ENCODE data around the gene RAD17.
"Not testable (repeated sequence)": the region's sequence is repeated elsewhere in the genome, so short reads cannot be mapped to it uniquely, and the experiment has no call there.

The RAD17 gene, protein sequence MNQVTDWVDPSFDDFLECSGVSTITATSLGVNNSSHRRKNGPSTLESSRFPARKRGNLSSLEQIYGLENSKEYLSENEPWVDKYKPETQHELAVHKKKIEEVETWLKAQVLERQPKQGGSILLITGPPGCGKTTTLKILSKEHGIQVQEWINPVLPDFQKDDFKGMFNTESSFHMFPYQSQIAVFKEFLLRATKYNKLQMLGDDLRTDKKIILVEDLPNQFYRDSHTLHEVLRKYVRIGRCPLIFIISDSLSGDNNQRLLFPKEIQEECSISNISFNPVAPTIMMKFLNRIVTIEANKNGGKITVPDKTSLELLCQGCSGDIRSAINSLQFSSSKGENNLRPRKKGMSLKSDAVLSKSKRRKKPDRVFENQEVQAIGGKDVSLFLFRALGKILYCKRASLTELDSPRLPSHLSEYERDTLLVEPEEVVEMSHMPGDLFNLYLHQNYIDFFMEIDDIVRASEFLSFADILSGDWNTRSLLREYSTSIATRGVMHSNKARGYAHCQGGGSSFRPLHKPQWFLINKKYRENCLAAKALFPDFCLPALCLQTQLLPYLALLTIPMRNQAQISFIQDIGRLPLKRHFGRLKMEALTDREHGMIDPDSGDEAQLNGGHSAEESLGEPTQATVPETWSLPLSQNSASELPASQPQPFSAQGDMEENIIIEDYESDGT

DNA sequence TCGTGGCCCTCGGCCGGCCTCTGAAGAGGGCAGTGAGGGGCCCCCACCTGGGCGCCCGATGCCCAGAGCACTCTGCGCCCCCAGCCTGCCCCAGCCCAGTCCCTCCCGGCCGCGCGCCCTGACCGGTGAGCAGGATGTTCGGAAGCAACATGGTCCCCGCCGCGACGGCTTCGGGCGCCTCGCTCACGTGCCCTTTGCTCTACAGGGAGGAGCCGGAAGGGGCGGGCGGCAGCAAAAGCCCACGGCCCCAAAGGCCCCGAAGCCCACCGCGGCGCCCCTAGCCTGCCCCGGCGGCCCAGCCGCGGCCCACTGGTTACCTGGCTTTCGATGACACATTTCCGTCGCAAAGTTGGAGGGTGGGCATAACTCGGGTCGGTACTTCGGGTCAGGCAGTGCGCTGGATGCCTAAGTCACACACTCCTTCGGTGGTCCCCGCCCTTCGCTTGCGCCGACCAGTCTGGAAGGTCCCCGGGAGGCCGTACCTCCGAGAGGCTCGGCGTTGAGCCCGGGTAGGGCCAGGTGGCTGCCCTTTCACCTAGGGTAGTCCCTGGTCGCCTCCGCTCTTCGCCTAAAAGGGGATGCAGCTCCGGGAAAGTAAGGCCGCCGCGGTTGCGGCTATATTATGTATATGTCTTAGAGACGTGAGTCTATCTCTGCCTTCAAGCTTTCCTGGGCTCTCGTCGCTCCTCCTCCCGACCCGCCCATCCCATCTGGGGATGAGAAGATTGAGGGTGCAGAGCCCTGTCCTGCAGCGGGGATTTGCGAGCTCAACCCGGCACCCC, at the start of gene RAD17, which contains the start of the genes AK6 and TAF9:
Gene RAD17, plus strand, starts transcription at position 479 of the 782 bp plus-strand sequence. CDS start 2,391 bp downstream, outside the sequence.
Gene AK6, minus strand, starts transcription at position 181 of the 782 bp plus-strand sequence. Its CDS starts 30 bp downstream, at position 151.
Gene TAF9, minus strand, starts transcription at position 181 of the 782 bp plus-strand sequence. CDS start 3,783 bp downstream, outside the sequence.
- peak; percentile 70 for DNase-seq

DNA sequence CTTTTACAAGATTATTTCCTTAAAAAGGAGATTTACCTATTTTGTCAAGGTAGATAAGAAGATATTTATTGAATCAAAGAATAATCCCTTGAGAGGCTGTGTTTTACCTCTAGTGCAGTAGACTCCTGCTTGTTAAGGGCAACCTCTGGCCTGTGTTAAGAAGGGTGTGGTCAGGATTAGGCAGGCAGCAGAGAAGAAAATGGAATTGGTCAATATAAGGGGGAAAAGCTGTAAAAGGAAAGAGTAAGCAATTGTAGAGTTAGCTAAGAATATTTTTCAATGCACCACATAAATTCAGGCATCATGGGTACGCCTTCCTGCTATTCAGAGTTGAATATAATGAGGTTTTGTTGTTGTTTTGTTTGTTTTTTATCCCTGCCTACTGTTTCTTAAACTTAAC, 43.3 kb upstream of the RAD17 start:
- no peak for DNase-seq

DNA sequence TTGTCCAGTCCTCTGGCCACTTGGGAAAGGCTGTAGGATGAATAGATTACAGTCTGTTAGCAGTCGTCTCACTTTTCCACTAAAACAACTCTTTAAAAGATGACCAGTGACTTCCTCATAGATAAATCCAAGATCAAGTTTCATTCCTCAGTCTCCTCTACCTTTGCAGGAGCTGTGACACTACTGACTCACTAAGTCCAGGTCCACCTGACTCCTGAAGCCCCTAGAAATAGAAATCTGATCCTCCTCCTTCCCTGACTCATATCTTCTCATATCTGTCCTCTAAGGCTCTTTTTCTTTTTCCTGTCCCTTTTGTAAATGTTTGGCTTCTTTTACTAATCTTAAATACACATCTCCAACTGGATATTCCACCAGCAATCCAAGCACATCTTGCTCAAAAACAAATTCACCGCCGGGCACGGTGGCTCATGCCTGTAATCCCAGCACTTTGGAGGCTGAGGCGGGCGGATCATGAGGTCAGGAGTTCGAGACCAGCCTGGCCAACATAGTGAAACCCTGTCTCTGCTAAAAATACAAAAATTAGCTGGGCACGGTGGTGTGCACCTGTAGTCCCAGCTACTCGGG, 39.6 kb upstream of the RAD17 start:
- DNase-seq = no peak

DNA sequence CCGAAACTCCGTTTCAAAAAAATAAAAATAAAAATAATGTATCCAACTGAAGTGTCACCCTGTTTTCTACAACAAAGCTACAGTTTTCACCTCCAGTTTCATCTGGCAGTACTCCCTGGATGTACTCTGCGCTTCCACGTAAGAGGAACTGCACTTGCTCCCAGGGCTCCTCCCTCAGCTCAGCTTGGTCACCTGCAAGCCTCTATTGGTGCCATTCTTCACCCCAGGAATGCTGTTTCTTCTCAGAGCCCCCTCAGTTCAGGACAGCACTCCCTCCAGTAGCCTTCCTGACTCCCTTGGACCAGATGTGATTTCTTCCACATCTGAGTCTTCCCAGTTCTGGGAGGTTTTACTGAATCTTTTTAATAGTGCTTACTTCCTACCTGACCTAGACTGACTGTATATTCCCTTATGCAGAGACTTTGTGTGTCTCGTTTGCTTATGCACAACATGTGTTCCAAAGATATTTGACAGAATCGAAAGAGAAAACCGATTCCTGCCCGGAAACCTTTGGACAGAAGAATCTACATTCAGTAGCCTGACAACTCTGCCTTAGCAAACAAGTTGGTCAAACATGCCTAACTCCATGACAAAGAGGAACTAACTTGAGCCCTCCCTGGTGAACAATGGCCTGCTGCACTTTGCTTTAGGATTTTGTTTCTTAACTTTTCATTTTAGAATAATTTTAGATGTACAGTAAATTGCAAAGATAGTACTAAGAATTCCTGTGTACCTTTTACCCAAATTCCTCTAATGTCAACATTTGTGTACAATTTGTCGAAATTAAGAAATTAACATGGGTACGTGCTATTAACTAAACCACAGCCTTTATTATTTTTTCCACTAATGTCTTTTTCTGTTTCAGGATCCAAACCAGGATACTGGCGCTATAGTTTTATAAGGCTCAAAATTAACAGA, 37.8 kb upstream of the RAD17 start:
- no peak for DNase-seq

DNA sequence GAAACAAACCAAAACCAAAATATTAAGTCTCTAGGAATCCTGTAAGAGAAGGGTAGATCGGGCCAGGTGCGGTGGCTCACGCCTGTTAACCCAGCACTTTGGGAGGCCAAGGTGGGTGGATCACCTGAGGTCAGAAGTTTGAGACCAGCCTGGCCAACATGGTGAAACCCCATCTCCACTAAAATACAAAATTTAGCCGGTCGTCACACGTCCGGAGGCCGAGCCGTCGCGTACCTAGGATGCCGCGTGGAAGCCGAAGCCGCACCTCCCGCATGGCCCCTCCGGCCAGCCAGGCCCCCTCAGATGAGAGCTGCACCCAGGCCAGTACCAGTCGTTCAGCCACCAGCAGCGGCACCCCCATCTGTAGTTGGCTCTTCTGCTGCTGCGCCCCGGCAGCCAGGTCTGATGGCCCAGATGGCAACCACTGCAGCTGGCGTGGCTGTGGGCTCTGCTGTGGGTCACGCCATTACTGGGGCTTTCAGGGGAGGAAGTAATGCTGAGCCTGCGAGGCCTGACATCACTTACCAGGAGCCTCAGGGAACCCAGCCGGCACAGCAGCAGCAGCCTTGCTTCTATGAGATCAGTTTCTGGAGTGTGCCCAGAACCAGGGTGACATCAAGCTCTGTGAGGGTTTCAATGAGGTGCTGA, 35.8 kb upstream of the RAD17 start:
- not testable (repeated sequence) for DNase-seq

DNA sequence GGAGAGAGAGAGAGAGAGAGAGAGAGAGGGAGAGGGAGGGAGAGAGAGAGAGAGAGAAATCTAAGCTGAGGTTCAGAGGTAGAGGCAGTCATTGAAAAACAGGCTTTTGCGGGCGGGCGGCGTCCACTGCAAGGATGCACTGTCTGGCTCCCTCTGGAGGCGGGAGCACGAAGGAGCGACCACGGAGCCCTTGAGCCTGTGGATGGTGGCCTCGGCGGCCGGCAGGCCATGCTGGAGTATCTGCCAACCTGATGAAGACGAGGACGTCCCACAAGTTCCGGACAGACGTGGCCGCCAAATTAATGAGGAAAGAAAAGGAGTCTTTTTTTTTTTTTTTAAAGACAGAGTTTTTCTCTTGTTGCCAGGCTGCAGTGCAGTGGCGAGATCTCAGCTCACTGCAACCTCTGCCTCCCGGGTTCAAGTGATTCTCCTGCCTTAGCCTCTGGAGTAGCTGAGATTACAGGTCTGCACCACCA, 34.8 kb upstream of the RAD17 start:
- DNase-seq = peak; percentile 4

DNA sequence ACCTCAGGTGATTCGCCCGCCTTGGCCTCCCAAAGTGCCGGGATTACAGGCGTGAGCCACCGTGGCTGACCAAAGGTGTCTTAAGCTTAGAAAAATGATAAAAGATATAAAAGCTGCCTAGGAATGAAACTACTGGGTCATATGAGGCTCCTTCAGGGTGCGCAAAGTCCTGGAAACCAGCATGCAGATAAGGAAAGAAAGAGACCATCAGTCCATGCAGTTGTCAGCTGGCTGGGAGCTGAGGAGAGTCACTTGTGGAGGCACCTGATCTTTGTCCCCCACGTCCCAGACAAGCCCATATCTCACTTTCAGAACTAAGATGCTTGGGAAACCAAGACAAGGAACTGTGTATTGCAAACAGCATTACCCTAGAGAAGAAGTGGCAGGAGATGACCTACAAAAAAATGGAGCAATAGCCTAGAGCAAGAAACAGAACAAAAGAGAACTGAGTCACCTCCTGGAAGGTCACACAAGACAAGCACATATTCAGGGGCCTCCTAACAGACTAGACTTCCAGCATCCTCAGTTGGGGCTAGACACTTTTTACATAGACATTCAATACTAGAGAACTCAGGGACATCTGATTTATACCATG, 34.2 kb upstream of the RAD17 start:
- DNase-seq = no peak

DNA sequence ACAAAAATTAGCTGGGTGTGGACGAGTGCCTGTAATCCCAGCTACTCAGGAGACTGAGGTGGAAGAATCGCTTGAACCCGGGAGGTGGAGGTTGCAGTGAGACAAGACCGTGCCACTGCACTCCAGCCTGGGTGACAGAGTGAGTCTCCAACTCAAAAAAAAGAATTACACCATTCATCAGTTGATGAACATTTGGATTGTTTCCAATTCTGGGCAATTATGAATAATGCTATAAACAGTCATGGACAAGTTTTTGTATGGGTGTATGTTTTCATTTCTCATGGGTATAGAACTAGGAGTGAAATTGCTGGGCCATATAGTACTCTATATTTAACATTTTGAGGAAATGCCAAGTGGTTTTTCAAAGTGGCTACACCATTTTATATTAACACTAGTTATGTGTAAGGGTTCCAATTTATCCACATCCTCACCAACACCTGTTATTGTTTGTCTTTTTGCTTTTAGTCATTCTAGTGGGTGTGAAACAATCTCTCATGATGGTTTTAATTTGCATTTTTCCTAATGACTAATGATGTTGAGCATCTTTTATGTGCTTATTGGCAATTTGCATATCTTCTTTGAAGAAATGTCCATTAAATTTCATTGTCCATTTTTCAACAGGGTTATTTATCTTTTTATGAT, 28.0 kb upstream of the RAD17 start:
- DNase-seq = no peak

DNA sequence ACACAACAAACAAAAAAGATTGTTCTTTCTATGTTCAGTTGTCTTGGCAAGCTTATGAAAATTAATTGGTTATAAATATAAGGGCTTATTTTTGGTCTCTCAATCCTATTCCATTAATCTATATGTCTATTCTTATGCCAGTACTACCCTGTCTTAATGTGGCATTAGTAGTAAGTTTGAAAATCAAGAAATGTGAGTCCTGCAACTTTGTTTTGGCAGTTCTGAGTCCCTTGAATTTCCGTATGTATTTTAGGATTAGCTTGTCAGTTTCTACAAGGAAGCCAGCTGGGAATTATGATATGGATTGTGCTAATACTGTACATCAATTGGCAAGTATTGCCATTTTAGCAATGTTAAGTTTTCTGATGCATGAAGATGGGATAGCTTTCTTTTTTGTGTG, 26.5 kb upstream of the RAD17 start:
- DNase-seq = no peak

DNA sequence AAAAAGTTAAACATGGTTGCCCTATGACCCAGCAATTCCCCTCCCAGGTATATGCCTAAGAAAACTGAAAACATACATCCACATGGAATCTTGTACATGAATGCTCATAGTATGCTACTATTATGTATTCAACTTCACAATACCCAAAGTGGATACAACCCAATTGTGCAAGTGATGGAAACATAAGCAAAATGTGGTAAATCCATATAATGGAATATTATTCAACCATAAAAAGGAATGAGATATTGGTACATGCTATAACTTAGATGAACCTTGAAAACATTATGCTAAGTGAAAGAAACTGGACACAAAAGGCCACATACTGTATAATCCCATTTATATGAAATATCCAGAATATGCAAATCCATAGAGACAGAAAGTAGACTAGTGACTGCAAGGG, 19.0 kb upstream of the RAD17 start:
- DNase-seq = no peak

DNA sequence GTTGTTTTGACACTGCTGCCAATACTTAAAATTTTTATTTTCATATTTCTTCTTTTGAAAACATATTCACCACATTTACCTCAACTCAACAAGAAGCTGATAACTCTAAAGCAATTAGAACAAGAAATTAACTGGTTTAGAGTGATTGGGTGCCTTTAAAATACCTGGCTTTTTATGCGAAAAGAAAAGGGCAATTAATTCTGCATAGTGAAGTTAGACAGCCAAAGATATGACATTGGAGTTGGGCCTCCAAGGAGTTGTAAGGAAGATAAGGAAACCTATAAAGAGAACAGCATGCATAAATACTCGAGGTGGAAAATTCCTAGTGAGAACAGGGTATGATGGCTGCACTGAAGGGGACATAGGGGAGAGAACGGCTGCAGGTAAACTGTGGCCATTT, 9.9 kb upstream of the RAD17 start:
- DNase-seq = no peak

DNA sequence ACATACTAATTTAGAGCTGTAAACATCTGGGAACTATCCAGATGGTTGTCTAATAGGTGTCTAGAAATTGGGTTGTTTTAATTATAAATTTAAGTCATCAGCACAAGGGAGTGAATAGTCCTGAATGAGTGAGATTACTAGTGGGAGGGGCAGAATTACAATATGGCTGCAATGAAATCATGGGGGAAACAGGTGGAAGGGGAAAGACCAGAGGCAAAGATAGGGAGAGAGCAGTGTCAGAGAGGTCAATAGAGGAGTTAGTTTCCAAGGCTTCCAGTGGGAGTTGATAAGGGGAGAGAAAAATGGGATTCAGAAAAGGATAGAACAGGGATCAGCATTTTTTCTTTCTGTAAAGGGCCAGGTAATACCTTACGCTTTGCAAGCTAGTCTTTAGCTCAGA, 9.2 kb upstream of the RAD17 start:
- no peak for DNase-seq

DNA sequence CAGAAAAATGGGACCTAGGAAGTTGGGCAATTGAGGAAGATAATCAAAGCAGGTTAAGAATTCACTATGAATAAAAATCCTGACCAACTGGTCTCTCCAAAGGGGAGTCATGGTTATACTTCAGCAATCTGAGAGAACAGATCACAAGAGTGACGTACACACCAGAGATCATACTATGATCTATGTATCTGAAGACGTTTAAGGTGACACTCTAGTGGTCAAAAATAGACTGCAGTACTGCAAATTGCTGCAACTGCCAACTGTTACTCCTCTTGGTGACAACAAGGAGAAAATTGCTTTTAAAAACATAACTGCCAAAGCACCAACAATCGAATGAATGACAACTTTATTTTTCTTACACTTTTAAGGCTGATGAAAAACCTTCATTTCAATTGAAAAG, 5.2 kb upstream of the RAD17 start:
- DNase-seq = no peak

DNA sequence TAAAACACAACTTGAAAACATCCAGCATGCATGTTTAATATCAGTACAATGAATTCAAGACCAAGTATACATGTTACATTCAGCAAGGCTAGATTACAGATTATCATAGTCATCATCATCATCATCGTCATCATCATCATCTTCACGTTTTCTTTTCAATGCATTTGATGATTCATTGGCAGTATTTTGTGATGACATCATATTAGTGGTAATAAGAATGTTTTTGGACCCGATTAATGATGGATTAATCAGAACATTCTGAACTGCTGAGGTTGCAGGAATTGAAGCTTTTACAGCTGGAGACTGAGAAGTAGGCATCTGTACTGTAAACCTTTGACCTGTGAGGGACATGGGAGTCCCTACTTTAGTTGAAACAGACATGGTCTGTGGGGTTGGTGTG, 4.8 kb upstream of the RAD17 start:
- no peak for DNase-seq

DNA sequence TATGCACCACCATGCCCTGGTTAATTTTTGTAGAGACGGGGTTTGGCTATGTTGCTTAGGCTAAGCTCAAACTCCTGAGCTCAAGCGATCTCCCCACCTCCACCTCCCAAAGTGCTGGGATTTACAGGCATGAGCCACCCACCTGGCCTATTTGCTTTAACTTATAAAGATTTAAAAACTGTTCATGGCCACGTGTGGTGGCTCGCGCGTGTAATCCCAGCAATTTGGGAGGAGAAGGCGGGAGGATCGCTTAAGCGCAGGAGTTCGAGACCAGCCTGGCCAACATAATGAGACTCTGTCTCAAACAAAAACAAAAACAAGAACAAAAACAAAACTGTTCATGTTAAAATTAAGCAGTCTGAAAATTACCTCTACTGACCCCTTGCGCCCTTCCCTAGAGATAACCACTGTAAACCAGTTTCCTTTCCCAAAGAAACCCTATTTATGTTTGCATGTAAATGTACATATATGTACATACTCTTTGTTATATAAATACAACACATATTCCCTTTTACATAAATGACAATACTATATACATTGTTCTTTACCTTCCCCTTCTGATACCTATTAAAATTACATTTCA, 1.8 kb upstream of the RAD17 start:
- no peak for DNase-seq

DNA sequence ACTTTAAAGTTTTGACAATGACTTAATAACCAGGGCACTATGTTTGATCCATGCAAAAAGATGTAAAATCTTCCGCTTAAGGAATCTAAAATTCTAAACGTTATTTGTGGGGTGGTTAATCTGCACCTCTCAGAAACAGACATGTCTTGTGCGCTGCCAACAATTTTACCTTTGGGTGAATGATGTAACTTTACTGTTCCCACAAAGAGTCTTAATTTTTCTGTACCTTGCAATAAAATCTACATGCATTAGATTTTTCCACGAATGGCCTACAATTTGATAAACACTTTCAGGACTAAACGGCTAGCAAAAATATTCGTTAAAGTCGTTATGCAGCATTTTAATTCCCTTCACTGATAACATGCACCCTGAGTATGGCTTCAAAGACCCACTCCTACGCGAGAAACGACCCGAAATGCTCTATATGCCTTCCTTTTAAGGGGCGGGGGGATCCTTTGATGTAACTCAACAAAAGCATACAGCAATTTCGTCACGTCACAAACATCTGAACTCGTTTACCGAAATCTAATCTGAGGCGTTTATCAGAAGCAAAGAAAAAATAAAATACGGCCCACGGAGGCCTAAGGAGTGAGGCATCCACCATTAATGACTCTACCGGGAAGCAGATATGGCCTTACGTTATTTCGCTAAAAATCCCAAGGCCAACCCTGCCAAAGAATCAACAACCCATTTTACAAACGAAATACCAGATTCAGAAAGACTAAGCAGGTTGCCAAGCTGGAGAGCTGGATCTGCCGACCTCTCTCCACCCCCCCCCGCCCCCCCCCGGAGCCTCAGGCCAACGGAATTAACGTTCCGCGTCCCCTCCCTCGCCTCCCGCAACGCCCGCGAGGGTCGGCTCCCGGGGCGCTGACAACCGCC, 919 bp upstream of the RAD17 start:
- no peak for DNase-seq

DNA sequence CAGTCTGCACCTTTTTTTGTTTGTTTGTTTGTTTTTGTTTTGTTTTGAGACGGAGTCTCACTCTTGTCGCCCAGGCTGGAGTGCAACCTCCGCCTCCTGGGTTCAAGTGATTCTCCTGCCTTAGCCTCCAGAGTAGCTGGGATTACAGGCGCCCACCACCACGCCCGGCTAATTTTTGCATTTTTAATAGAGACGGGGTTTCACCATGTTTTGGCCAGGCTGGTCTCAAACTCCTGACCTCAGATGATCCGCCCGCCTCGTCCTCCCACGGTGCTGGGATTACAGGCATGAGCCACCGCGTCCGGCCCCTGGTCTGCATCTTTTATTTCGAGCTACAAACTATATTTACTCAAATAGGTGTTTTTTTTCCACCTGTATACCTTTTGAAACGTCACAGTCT, 717 bp downstream of the RAD17 start:
- not testable (repeated sequence) for DNase-seq

DNA sequence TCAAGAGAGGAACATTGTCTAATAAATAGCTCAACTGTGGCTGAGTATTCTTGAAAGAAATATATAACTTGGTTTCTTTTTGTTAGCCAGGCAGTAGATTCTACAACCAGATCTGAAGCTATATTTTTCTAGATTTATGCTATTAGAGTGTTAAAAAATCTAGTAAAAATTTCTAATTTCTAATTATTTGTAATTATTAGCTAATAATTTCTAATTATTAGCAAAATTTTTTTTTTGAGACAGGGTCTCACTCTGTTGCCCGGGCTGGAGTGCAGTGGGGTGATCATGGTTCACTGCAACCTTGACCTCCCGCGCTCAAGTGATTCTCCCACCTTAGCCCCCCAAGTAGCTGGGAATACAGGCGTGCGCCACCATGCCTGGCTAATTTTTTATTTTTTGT, 2.8 kb downstream of the RAD17 start:
- DNase-seq = no peak

Data from DMS79 treated with DMSO at 0.1 percent for 48 hours (cell line).